ENCODE measurements around the gene DHRS2. TPM values are rescaled to one million over a fixed set of nuclear protein-coding genes. Genes with fewer than 3 reads are reported as not detected.

DHRS2 gene
- total RNA-seq, 4 donors from 2014 or later, result not detected

DNA sequence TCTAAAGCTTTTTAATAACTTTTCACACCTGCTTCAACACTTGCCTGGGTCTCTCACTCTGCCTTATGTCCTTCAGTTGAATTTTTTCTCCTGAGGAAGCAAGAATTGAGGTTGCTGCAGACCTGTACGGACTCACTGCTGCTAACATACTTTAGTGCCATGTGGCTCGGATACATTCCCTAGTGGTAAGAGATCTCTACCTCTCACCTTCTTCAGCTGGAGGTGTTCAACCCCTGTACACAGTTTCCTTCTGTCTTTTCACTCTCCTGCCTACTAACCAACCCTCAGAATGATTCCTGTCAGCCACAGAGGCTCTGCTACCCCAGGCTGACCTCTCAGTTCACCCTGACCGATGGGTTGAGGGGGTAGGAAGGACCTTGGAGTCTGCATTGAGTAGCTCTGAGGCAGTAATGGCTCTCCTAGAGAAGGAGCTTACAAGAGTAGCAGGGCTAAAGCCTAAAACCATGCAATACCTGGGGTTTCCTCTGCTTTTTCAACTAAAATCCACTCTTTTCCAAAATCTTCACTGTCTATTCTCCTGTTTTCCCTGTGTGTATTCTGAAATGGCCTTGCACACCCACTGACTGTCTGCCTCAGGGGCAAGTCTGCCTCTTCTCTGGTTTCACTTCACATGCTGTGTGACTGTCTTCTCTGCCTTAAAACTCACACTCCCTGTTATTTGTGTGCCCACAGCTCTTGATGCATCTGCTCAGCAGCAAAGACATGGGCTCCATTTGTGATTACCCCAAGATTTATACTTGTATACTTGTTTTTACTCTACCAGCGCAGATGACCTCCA lies 14.0 kb upstream of the DHRS2 start:
- no peak for TF ChIP-seq POLR2A (IDR thresholded peaks at IDR 0.05)
- TF ChIP-seq, protein P1, sequence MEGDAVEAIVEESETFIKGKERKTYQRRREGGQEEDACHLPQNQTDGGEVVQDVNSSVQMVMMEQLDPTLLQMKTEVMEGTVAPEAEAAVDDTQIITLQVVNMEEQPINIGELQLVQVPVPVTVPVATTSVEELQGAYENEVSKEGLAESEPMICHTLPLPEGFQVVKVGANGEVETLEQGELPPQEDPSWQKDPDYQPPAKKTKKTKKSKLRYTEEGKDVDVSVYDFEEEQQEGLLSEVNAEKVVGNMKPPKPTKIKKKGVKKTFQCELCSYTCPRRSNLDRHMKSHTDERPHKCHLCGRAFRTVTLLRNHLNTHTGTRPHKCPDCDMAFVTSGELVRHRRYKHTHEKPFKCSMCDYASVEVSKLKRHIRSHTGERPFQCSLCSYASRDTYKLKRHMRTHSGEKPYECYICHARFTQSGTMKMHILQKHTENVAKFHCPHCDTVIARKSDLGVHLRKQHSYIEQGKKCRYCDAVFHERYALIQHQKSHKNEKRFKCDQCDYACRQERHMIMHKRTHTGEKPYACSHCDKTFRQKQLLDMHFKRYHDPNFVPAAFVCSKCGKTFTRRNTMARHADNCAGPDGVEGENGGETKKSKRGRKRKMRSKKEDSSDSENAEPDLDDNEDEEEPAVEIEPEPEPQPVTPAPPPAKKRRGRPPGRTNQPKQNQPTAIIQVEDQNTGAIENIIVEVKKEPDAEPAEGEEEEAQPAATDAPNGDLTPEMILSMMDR (IDR thresholded peaks at IDR 0.05 in 4 of 5, conservative IDR thresholded peaks at IDR 0.05 in 1 of 5), result no peak
- Histone ChIP-seq H3K9me3 (no peaks in the 10 kb centered on the region), H3K27me3 (no peaks in the 10 kb centered on the region), H3K36me3 (no peaks in the 10 kb centered on the region), H3K4me3 (no peak overlapping the region), H3K27ac (no peak overlapping the region), H3K4me1 (no peaks in the 10 kb centered on the region)
- ATAC-seq (no peak), DNase-seq (no peak)
- intact Hi-C loops (cut with DNase I; ENCODE audit: low total_unique reads) (no loop called here), in situ Hi-C loops (cut with MboI; ENCODE audit: low sequenced_read_pairs in 4 of 4) (no loop called here)

DNA sequence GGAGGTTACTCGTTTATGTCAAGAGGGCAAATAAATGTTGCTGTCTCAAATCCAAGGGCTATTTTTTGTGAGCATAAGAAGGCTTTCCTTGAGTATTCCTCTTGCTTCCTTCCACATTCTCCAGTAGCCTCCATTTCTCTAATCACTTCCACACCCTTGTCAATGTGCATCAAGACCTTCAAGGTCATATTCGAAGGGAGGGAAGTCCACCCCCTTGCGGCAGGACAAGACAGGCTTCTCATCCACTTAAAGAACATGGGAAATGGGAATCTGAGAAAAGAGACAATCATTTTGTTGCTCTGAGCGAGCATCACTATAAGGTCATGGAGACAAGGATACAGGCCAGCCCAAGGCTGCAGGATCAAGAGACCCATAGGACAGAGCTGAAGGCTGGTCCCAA lies 13.2 kb upstream of the DHRS2 start:
- DNase-seq (no peak), ATAC-seq (no peak)
- intact Hi-C loops (cut with DNase I; ENCODE audit: low total_unique reads) (no loop called here), in situ Hi-C loops (cut with MboI; ENCODE audit: low sequenced_read_pairs in 4 of 4) (no loop called here)
- no peaks in the 10 kb centered on the region for H3K36me3 ChIP-seq
- H3K4me1 ChIP-seq, result no peaks in the 10 kb centered on the region
- no peak overlapping the region for H3K27ac ChIP-seq
- H3K9me3 ChIP-seq, result no peaks in the 10 kb centered on the region
- no peak overlapping the region for H3K4me3 ChIP-seq
- TF ChIP-seq POLR2A (IDR thresholded peaks at IDR 0.05), result no peak
- TF ChIP-seq, protein P1 (IDR thresholded peaks at IDR 0.05 in 4 of 5, conservative IDR thresholded peaks at IDR 0.05 in 1 of 5), result no peak
- no peaks in the 10 kb centered on the region for H3K27me3 ChIP-seq

DNA sequence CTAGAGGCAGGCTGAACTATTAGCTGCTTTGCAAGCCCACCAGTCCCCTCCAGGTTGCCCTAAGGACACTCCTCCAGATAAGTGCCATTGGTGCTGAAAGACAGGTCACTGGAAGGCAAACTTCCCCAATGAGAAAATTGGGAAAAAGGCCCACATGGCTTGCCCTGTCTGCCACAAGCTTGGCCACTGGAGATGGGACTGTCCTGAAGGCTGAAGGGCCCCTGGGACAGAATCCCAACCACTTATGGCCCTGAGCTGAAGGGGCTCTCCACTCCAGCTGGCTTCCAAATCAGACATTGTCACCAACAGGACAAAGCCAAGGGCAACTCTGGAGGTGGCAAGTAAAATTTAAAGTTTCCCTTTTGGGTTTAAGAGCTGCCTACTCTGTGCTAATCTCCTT lies 12.2 kb upstream of the DHRS2 start:
- no peak overlapping the region for H3K27ac ChIP-seq
- no peaks in the 10 kb centered on the region for H3K36me3 ChIP-seq
- no peaks in the 10 kb centered on the region for H3K4me1 ChIP-seq
- H3K9me3 ChIP-seq, result no peaks in the 10 kb centered on the region
- no peak for DNase-seq
- H3K4me3 ChIP-seq, result no peak overlapping the region
- in situ Hi-C loops (cut with MboI; ENCODE audit: low sequenced_read_pairs in 4 of 4) (no loop called here), intact Hi-C loops (cut with DNase I; ENCODE audit: low total_unique reads) (no loop called here)
- TF ChIP-seq POLR2A (IDR thresholded peaks at IDR 0.05), result no peak
- TF ChIP-seq, protein P1 (IDR thresholded peaks at IDR 0.05 in 4 of 5, conservative IDR thresholded peaks at IDR 0.05 in 1 of 5), result no peak
- no peaks in the 10 kb centered on the region for H3K27me3 ChIP-seq
- ATAC-seq, result no peak

DNA sequence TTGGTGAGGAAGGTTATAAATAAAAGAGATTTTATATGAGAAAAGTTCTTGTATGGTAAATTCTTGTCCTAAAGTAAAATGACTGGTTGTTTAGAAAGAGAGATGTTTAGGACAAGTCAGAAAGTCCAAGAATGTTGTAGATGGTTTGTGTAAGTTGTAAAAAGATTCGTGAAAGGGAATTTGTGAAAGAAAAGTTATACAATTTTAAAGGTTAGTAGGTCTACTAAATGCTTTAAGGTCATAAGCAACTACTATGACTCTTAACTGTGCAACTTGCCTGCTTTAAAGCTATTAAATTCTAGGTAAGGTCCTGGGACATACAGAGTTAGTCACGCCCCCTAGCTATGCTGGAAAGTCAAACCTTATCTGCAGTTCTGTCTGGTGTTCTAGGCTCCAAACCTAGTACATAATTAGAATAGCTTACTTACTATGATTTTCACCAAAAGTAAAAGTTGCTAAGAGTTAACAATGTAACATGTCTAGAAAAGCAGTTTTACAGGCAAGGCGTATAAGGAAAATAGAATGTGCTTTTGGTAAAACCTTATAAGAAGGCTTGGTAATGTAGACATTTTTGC lies 11.2 kb upstream of the DHRS2 start:
- no peaks in the 10 kb centered on the region for H3K9me3 ChIP-seq
- in situ Hi-C loops (cut with MboI; ENCODE audit: low sequenced_read_pairs in 4 of 4), result loop anchor here (25.0 kb wide), 2 partner anchors 287 to 312 kb away; no protein-coding TSS in a partner anchor
- no peaks in the 10 kb centered on the region for H3K27me3 ChIP-seq
- no peak overlapping the region for H3K4me3 ChIP-seq
- DNase-seq, result no peak
- intact Hi-C loops (cut with DNase I; ENCODE audit: low total_unique reads), result no loop called here
- ATAC-seq, result no peak
- no peaks in the 10 kb centered on the region for H3K36me3 ChIP-seq
- H3K27ac ChIP-seq, result no peak overlapping the region
- H3K4me1 ChIP-seq, result no peaks in the 10 kb centered on the region
- TF ChIP-seq, protein P1 (IDR thresholded peaks at IDR 0.05 in 4 of 5, conservative IDR thresholded peaks at IDR 0.05 in 1 of 5), result no peak
- no peak for TF ChIP-seq POLR2A (IDR thresholded peaks at IDR 0.05)

Measured in gastrocnemius medialis (tissue), 4 donors.